K562 (cell line): ENCODE data around the gene FAM124A. TPM values are rescaled to one million over a fixed set of nuclear protein-coding genes. Genes with fewer than 3 reads are reported as not detected.

Source experiments
- ATAC-seq: fragments of 200-7000 bp; cut with Tn5 transposase; 3 replicates; pipeline ENCODE4 v1.9.1; 2020; ENCODE audit warnings: moderate library complexity
- BruUV-seq: library from RNA; stranded (reverse); fragments of 400-500 nt; replicated peaks from 2 replicates; lab custom pipeline; 2021; lab: Mats Ljungman, UMichigan
- CTCF ChIA-PET: fragments of 300-600 bp; formaldehyde crosslinking; extraction: SDS; loops from one replicate; lab custom pipeline; 2021; ENCODE audit warnings: low intra/inter-chr PET ratio; lab: Yijun Ruan, JAX
- POLR2A ChIA-PET: fragments of 300-600, 350-650 bp; sonication (Branson Sonifier 250); formaldehyde crosslinking; extraction: SDS; loops from one replicate; lab custom pipeline; 2021; ENCODE audit warnings: antibody characterized with exemption, inconsistent platforms; lab: Yijun Ruan, JAX
- DNase-seq, 4 experiments: peaks; one replicate each; pipeline versions ENCODE4 v3.0.0 to v3.0.0-alpha.2; 2011 to 2018; ENCODE audit warnings: low spot score in 3 of 4, mixed read lengths in 3 of 4; ENCODE audit errors: extremely low read depth in 1 of 4
- FAIRE-seq: peaks from 2 replicates; lab custom pipeline; 2011; peaks lifted over from hg19 to GRCh38; lab: Jason Lieb, UNC
- H2AFZ ChIP-seq: 2 replicates; pipeline ENCODE4 v1.6.0; 2011; ENCODE audit warnings: low read depth, low read length, control low read depth, inconsistent platforms
- H3K27ac ChIP-seq: fragments of 200-600 bp; 3 replicates; pipeline ENCODE4 v1.8.0; 2011; ENCODE audit warnings: low read depth, mild to moderate bottlenecking, control low read depth, inconsistent platforms, low read length, moderate library complexity, mixed read lengths; ENCODE audit errors: extremely low read depth
- H3K27me3 ChIP-seq, 2 experiments: fragments of 300-600 bp in 1 of 2; 2 replicates in 1 of 2; 3 replicates in 1 of 2; pipeline versions ENCODE4 v1.6.0 to v1.8.0; 2011; ENCODE audit warnings: inconsistent platforms in 2 of 2, low read length in 2 of 2, mild to moderate bottlenecking in 1 of 2, mixed read lengths in 1 of 2, moderate library complexity in 1 of 2; ENCODE audit not compliant: control insufficient read depth in 2 of 2, insufficient read depth in 2 of 2
- H3K36me3 ChIP-seq: fragments of 300-600 bp; 3 replicates; pipeline ENCODE4 v1.8.0; 2011; ENCODE audit warnings: mild to moderate bottlenecking, low read length, inconsistent platforms; ENCODE audit not compliant: control insufficient read depth, insufficient read depth
- H3K4me1 ChIP-seq, 2 experiments: fragments of 200-600 bp in 1 of 2; replicated peaks in 1 of 2; 2 replicates in 1 of 2; 3 replicates in 1 of 2; pipeline versions ENCODE4 v1.5.1 to v1.8.0; 2011; ENCODE audit warnings: inconsistent platforms in 2 of 2, low read length in 2 of 2, mild to moderate bottlenecking in 1 of 2, mixed read lengths in 1 of 2, moderate library complexity in 1 of 2; ENCODE audit not compliant: control insufficient read depth in 2 of 2, insufficient read depth in 2 of 2
- H3K4me2 ChIP-seq: 2 replicates; pipeline ENCODE4 v1.6.1; 2011; ENCODE audit warnings: low read length, control low read depth, inconsistent platforms, mixed read lengths; ENCODE audit not compliant: insufficient read depth
- H3K4me3 ChIP-seq: fragments of 200-600 bp; sonication (generic), shearing (Covaris generic); 2 replicates; pipeline ENCODE4 v1.5.1; 2016; ENCODE audit warnings: control low read depth, inconsistent platforms
- H3K79me2 ChIP-seq: fragments of 200-600 bp; 3 replicates; pipeline ENCODE4 v1.8.0; 2011; ENCODE audit warnings: low read length, inconsistent platforms; ENCODE audit not compliant: control insufficient read depth, insufficient read depth
- H3K9ac ChIP-seq, 2 experiments: 2 replicates each; pipeline versions ENCODE4 v1.6.0 to v1.6.1; 2011; ENCODE audit warnings: low read depth in 2 of 2, low read length in 2 of 2, control low read depth in 1 of 2, inconsistent platforms in 1 of 2, mild to moderate bottlenecking in 1 of 2, mixed read lengths in 1 of 2; ENCODE audit not compliant: insufficient read depth in 1 of 2
- H3K9me1 ChIP-seq: one replicate; pipeline ENCODE4 v1.6.0; 2011; ENCODE audit warnings: inconsistent platforms, mild to moderate bottlenecking, low read length, moderate library complexity; ENCODE audit not compliant: control insufficient read depth, insufficient read depth
- H3K9me3 ChIP-seq: replicated peaks from 2 replicates; pipeline ENCODE4 v1.5.1; 2011; ENCODE audit warnings: low read depth, low read length, inconsistent platforms; ENCODE audit not compliant: control insufficient read depth, insufficient read depth
- H4K20me1 ChIP-seq: replicated peaks from 2 replicates; pipeline ENCODE4 v1.6.1; 2011; ENCODE audit warnings: low read length, inconsistent platforms, mixed read lengths; ENCODE audit not compliant: control insufficient read depth, insufficient read depth
- IFI16 ChIP-seq: fragments of 250-450 bp; sonication (Bioruptor Pico); IDR thresholded peaks from 2 replicates; pipeline ENCODE4 v2.1.2; 2022; ENCODE audit warnings: mild to moderate bottlenecking, inconsistent platforms
- SPI1 ChIP-seq: IDR thresholded peaks from 2 replicates; pipeline ENCODE4 v1.6.1; 2011; ENCODE audit warnings: low read depth, low read length, control low read depth, borderline replicate concordance
- ZNF217 ChIP-seq: sonication (generic); formaldehyde crosslinking; IDR thresholded peaks from 2 replicates; pipeline ENCODE4 v1.8.0; 2022; ENCODE audit warnings: mild to moderate bottlenecking, missing genetic modification reagents
- ZNF384 ChIP-seq: IDR thresholded peaks from 2 replicates; pipeline ENCODE4 v1.6.1; 2012; ENCODE audit warnings: low read depth, low read length, improper control_type of control experiment
- ZNF584 ChIP-seq: fragments of 200-800 bp; sonication (Bioruptor generic); IDR thresholded peaks from 2 replicates; pipeline ENCODE4 v1.6.1; 2016; ENCODE audit warnings: low read depth, mild to moderate bottlenecking, missing genetic modification characterization, missing compliant biosample characterization
- WGBS: fragments of 100-300 bp; shearing (Covaris generic); methylation state at CpG from one replicate; pipeline ENCODE4 v1.1.6; 2016; ENCODE audit warnings: low coverage, mixed read lengths; ENCODE audit not compliant: insufficient coverage; ENCODE audit errors: missing lambda C conversion rate; 5-methylcytosine and 5-hydroxymethylcytosine counted together
- in situ Hi-C: fragments of 300-500 bp; cut with MboI; formaldehyde crosslinking; loops from 4 replicates; pipeline ENCODE4 v1.15.0; 2018; ENCODE audit warnings: inconsistent platforms, mixed read lengths
- intact Hi-C: fragments of 100-400 bp; cut with micrococcal nuclease; formaldehyde crosslinking; loops from 2 replicates; pipeline ENCODE4 v1.14.2; 2022
- polyA plus RNA-seq, 8 experiments: library from polyadenylated mRNA; depleted of rRNA in 4 of 8; stranded (reverse) in 5 of 8; unstranded in 3 of 8; fragments of >200 nt; fragmentation: Nextera tagmentation in 2 of 8; fragmentation: Illumina TruSeq in 1 of 8; extraction: Ambion mirVana in 2 of 8; extraction: Trizol in 1 of 8; gene quantifications; 2 replicates each; pipeline versions ENCODE4 v1.2.1 to v1.2.3, GENCODE V29; 2011 to 2014; ENCODE audit warnings: inconsistent platforms in 1 of 8, missing spikeins in 1 of 8
- total RNA-seq, 7 experiments: library from RNA; depleted of rRNA in 6 of 7; stranded (reverse); fragments of >200 nt in 6 of 7; fragmentation: Illumina TruSeq in 2 of 7; extraction: Trizol in 2 of 7; gene quantifications; 2 replicates each; pipeline versions ENCODE4 v1.2.1 to v1.2.3, GENCODE V29; 2011 to 2021; ENCODE audit warnings: low replicate concordance in 1 of 7
- TF ChIP-seq, protein P1 (sequence below): fragments of 250-450 bp; sonication (Bioruptor Pico); IDR thresholded peaks from 2 replicates; pipeline ENCODE4 v1.5.0; 2021; ENCODE audit warnings: mild to moderate bottlenecking, borderline replicate concordance

The FAM124A gene
- total and polyA plus RNA-seq, 9 of the 15 experiments (the other 6 are each of a cell fraction or from before 2014, with no cell fraction given): not detected

DNA sequence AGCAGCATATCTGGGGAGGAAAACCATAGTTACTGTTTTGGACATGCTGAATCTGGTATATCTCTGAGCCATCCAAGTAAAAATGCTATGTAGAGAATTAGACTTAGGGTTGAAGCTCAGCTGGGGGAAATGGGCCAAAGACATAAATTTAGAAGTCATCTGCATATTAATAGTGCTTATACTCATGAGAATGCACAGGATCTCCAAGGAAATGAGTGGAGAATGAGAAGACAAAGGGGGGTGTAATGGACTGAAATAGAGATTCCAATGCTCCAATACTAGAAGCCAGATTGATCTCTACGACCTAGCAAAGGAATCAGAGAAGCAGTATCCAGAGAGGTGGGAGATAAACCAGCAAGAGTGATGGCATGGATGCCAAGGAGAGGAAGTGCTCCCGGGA is 10.3 kb upstream of the FAM124A start:
- no peak overlapping the region for H3K4me3 ChIP-seq
- H3K4me2 ChIP-seq: no peak overlapping the region
- no peak overlapping the region for H3K9ac ChIP-seq
- H3K4me1 ChIP-seq: no peaks in the 10 kb centered on the region
- peaks cover 0 to 9% of the 10 kb centered on the region in 2 experiments; a peak in 3 of 5 replicates for H3K27me3 ChIP-seq
- no peak overlapping the region for H3K27ac ChIP-seq
- H3K36me3 ChIP-seq: no peaks in the 10 kb centered on the region
- H3K79me2 ChIP-seq: no peaks in the 10 kb centered on the region
- H2AFZ ChIP-seq: no peak overlapping the region
- intact Hi-C loops (no loop called here), in situ Hi-C loops (no loop called here)
- no peaks in the 10 kb centered on the region for H4K20me1 ChIP-seq
- no peak for DNase-seq
- BruUV-seq: no TSS peak
- WGBS: 0% methylated on average over 2 of the region's 2 CpGs
- ATAC-seq: no peak
- no peak for TF ChIP-seq IFI16 (CRISPR knock-in tag)
- no peak for TF ChIP-seq ZNF217 (CRISPR knock-in tag)
- no peak for TF ChIP-seq SPI1
- TF ChIP-seq, protein P1, sequence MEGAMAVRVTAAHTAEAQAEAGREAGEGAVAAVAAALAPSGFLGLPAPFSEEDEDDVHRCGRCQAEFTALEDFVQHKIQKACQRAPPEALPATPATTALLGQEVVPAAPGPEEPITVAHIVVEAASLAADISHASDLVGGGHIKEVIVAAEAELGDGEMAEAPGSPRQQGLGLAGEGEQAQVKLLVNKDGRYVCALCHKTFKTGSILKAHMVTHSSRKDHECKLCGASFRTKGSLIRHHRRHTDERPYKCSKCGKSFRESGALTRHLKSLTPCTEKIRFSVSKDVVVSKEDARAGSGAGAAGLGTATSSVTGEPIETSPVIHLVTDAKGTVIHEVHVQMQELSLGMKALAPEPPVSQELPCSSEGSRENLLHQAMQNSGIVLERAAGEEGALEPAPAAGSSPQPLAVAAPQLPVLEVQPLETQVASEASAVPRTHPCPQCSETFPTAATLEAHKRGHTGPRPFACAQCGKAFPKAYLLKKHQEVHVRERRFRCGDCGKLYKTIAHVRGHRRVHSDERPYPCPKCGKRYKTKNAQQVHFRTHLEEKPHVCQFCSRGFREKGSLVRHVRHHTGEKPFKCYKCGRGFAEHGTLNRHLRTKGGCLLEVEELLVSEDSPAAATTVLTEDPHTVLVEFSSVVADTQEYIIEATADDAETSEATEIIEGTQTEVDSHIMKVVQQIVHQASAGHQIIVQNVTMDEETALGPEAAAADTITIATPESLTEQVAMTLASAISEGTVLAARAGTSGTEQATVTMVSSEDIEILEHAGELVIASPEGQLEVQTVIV (CRISPR knock-in tag): no peak
- TF ChIP-seq ZNF584 (CRISPR knock-in tag): no peak
- TF ChIP-seq ZNF384: no peak
- ChIA-PET CTCF (no interaction called here), POLR2A (no interaction called here)
- no peaks in the 10 kb centered on the region for H3K9me3 ChIP-seq
- no peak for FAIRE-seq
- H3K9me1 ChIP-seq: no peaks in the 10 kb centered on the region
